ENCODE measurements around the gene MTFR1L.
A peak's percentile ranks its signal among the peaks of the same experiment; 100 is the strongest.

Gene MTFR1L

GRCh38 chr1:25819491-25820246, at the start of gene MTFR1L:
MTFR1L (plus strand) TSS chr1:25819954; CDS start chr1:25823105, 3,151 bp downstream.
- DNase-seq: peak in 54 of 56 donors; percentile 49 to 92 (median 82)

GRCh38 chr1:25770541-25771220, 49.1 kb upstream of the MTFR1L start:
- no peak for DNase-seq

DNA sequence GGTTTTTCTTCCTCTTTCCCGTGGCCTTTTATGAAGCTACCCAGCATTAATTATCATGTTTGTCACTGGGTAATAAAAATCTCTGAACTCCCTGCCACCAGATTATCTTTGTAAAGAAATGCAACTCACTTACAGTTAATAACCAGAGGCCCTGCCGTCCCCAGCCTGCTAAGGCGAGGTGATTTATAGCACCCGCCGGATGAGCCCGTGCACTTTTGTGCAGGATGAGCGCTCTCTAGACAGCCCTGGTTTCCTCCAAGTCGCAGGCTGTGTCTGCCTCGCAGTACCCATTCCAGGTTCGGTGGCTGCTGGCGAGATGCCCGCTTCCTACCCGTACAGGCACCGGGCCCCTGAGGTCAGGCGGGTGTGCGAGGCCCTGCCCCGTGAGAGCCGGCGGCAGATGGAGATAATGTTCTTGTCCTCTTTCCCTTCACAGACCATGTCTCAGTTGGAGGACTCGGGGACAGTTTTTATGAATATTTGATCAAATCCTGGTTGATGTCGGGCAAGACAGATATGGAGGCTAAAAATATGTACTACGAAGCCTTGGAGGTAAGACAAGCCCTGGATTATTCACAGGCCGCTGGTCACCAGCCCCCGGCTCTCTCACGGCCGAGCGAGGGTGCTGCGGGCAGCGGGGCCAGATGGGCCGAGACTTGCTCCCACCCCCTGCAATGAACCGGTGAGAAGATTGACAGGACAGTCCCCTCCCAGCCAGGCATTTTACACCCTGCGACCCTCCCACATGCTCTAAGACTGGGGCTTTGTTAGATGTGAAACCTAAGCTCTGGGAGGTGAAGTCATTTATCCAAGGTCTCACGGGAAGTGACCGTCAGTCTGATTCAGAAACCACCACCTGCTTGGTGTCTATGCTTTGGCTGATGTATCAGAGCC, 48.3 kb upstream of the MTFR1L start:
- DNase-seq: no peak

DNA sequence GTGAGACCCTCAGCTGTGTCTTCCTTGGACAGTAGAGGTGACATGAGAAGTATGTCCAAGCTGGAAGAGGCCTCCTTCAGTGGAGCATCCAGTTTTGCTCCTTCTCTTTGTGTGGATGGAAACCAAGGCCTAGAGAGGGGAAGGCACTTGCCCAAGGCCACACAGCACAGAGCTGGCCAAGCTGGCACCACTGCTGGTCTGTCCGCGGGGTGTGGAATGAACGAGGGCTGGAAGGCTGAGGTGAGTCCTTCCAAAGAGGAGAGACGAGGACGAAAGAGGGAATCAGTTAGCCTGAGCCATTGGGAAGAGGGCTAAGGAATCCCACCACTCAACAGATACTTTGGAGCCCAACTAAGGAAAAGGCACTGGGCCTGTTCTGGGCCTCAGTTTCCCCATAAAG, 47.6 kb upstream of the MTFR1L start:
- DNase-seq: no peak

- no peak for DNase-seq
These were observed 47.0 kb upstream of the MTFR1L start for GRCh38 chr1:25772692-25773245.

DNA sequence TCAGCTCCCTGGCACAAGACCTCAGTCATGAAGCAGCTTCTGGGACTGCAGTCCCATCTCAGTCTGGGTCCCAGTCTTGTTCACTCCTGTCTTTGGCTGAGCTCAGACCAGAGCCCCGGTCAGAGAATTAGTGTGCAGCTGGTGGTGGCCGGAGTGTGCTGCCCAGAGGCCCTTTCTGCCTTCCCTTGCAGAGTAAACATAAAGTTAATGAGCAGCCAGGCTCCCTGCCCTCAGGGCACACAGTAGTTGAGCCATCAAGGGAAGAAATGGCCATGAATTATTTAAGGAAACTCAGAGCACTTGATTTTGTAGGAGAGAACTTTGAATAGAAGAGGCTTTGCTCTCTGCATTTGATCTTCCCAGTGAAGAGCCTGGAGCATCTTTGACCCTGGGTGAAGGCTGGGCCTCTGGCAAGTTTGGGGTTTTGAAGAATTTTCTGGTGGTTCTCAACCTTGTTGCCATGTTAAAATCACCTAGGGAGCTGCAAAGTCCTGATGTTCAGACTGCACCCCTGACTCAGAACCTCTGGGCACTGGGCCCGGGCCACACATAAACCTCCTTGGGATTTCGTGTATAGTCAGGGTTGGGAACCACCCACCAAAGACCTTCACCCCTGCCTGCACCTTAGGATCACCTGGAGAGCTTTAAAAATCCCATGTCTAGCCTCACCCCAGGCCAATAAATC, 46.2 kb upstream of the MTFR1L start:
- peak in 2 of 56 donors; percentile 18 to 29 for DNase-seq

DNA sequence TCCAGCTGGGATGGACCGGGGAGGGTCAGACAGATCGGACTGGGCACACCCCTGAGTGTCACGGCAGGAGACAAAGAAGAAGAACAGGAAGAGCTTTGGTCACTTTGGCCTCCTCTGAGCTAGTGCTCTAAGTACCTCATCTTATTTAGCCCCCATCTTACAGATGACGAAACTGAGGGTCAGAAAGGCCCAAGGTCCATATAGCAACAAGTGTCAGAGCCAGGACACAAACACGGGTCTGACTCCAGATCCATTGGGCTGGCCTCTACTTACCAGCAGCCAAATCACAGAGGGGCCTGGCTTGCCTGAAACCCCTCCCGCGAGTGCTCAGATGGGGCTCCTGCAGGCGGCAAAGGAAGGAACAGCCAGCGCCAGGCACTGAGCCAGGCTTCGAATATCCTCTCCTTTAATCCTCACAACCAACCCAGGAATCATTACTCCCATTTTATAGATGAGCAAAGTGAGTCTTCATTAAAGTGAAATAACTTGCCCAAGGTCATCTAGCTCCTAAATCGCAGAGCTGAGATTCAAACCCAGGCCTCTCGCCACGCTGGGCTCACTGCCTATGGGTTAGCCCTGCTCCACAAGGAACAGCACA, 45.4 kb upstream of the MTFR1L start:
- no peak for DNase-seq

DNA sequence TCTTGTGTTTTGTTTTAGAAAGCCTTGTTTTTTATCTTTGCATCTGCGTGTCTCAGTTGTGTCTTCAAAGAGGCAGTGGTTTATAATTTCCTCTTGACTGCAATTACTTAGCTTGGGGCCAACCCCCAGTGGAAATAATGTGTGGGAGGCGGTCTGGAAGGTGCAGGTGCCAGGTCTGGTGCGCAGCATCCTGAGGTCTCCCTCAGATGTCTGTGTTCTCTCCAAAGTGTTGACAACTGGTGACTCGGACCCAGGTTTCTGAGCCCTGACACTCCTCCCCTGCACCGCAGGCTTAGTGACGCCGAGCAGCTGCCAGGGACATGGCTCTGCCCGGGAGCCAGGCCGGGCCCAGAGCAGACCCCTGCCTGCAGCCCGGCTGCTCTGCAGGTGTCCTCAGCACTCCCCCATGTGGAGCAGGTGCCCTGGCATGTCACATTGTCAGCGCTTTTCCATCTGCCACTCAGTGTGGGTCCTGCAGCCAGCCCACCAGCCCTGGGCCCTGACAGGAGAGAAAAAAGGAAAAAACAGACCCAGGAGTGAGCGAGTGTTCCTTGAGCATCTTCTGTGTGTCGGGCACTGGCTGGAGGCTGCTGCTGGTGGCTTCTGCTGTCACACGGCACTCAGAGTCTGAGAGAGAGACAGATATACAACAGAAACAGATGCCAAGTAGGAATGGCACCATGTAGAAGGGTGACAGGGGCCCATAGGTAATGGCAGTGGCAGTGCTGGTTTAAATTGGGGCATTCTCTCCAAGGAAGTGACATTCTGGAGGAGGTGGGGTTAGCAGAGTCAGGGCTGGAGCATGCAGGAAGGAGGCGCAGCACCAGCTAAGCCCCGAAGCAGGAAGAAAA, 44.6 kb upstream of the MTFR1L start:
- no peak for DNase-seq

DNA sequence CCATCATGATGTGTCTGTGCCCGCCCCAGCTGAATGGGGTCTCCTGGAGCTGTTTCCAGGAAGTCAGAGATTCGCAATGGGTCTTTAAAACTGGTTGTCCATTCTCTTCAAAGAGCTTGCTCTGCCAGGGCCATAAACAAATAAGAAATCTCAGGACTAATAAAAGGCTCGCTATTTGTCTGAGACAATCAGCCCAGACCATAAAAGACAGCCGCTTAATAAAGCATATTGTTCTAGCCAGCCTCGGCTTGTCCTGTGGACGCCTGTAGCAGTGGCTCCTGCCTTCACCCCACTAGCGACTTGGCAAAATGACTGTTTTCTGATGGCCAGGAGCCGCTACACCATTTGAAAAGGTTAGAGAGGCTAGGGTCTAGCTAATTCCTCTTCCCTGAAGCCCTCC, 40.4 kb upstream of the MTFR1L start:
- DNase-seq: no peak

DNA sequence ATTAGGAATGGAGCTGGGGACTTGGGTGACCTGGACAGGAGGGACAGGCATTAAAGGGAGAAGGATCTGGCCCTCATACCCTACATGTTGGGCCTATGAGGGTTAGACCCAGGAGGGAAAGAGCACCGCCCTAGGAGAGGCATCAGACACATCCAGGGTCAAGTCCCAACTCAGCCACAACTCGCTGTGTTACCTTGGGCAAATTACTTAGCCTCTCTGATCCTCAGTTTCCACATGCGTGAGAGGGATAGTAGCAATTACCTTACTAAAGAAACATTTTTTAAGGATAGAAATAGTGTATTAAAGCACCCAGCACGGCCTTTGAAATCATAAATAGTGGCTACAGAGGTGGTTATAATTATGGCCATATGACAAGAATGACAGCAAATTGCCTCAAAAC, 39.9 kb upstream of the MTFR1L start:
- no peak for DNase-seq

DNA sequence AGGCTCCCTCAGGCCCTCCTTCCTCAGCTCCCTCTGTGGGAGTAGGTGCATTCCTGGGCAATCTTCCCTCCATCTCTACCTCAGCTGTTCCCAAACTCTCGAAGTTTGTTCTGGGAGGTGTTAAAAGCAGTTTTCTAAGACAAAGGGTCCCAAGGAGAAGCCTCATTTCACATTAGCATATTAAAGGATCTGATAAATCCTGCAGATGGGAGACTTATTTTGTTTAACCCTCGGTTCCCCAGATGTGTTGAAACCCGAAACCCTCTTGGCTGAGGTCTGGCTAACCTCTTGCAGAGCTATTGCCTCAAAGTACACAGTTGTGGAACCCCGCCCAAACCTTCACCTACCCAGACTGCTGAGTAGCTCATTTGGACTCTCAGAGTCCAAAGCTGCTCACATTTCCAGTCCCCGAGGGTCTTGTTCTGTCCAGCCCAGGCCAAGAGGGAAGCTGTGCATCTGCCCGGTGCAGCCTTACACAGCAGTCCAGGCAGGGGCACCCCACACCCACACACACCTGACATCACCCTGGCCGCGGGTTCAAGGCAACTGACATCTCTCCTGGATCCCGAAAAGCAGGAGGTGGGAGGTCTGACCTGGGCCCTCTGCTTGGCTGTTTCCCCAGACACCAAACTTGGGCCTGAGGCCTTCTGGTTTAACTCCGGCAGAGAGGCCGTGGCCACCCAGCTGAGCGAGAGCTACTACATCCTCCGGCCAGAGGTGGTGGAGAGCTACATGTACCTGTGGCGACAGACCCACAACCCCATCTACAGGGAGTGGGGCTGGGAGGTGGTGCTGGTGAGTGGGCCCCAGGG, 39.2 kb upstream of the MTFR1L start:
- DNase-seq: no peak

GRCh38 chr1:25781130-25781433, 38.7 kb upstream of the MTFR1L start:
- no peak for DNase-seq

- DNase-seq: no peak
These were observed 37.0 kb upstream of the MTFR1L start for GRCh38 chr1:25782608-25783201.

GRCh38 chr1:25784575-25785051, 35.1 kb upstream of the MTFR1L start:
- DNase-seq: no peak

GRCh38 chr1:25785333-25786067, 34.3 kb upstream of the MTFR1L start:
- no peak for DNase-seq

DNA sequence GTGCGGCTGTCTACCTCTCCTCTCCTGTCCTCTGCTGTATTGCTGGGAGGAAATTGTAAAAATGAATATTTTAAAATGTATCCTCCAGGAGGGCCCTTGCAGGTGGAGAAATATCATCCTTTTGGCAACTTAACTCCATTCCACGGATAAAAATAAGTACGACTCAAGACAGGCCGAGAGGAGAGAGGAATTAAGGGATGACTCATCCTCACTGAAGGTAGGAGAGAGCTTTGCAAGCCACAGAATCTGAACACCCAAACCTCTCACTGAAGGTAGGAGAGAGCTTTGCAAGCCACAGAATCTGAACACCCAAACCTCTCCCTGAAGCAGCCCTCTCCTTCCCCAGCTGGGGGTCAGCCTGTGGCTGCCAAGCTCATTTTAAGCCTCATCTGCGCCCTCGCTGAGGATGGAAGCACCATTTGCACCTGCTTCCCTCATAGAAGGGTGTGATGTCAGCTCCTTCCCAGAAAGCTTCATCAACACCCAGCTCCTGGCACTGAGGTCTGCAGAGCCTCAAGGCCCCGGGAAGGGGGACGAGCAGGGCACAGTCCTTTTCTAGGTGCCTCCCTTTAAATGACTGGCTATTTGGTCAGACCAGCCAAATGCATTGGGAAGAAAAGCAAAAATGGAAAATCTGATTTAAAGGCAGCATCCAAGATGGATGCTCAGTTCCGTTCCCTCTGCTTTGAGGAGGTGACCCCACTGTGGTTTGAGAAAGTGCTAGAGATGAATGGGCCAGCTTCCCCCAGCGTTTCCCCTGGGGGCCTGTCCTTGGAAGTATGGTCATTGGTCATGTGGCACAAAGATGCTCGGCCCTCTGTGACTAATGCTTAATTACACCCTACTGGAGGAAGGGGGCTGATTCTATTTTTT, 32.6 kb upstream of the MTFR1L start:
- peak in 5 of 56 donors; percentile 15 to 45 (median 30) for DNase-seq

Measured in nucleus accumbens (tissue), 56 donors.